GOT3 (cell line): ENCODE measurements around the gene MBD3.

Source experiments
- DNase-seq: peaks from one replicate; lab custom pipeline; 2025; ENCODE audit warnings: mixed read lengths; lab: John Stamatoyannopoulos, UW

The MBD3 gene

GRCh38 chr19:1619094-1619439, 26.4 kb upstream of the MBD3 start:
- no peak for DNase-seq

GRCh38 chr19:1618157-1619093, 25.8 kb upstream of the MBD3 start:
- DNase-seq: no peak

GRCh38 chr19:1616875-1617274, 24.2 kb upstream of the MBD3 start:
- DNase-seq: no peak

GRCh38 chr19:1616396-1616795, 23.7 kb upstream of the MBD3 start:
- DNase-seq: no peak

GRCh38 chr19:1615156-1615765, 22.6 kb upstream of the MBD3 start:
- no peak for DNase-seq

GRCh38 chr19:1613808-1614570, 21.3 kb upstream of the MBD3 start:
- no peak for DNase-seq

GRCh38 chr19:1613146-1613545, 20.5 kb upstream of the MBD3 start:
- no peak for DNase-seq

- no peak for DNase-seq
Measured at GRCh38 chr19:1612114-1613086, 19.7 kb upstream of the MBD3 start.

- no peak for DNase-seq
Measured at GRCh38 chr19:1611353-1611752, 18.7 kb upstream of the MBD3 start.

- DNase-seq: no peak
Measured at GRCh38 chr19:1610579-1610978, 17.9 kb upstream of the MBD3 start.

GRCh38 chr19:1609680-1610474, 17.2 kb upstream of the MBD3 start:
- DNase-seq: no peak

GRCh38 chr19:1609103-1609396, 16.4 kb upstream of the MBD3 start:
- DNase-seq: no peak

- DNase-seq: no peak
Measured at GRCh38 chr19:1608359-1609102, 15.9 kb upstream of the MBD3 start.

GRCh38 chr19:1606138-1606651, 13.5 kb upstream of the MBD3 start:
- DNase-seq: no peak

GRCh38 chr19:1605236-1606137, 12.8 kb upstream of the MBD3 start, which contains the start of gene UQCR11:
Gene UQCR11, minus strand, starts transcription at chr19:1605462. Its CDS starts 53 bp downstream, at chr19:1605409.
- peak; percentile 82 for DNase-seq

GRCh38 chr19:1602091-1602707, 9.5 kb upstream of the MBD3 start:
- DNase-seq: no peak

- DNase-seq: no peak
Measured at GRCh38 chr19:1601613-1602064, 9.0 kb upstream of the MBD3 start.

- no peak for DNase-seq
Measured at GRCh38 chr19:1599460-1599846, 6.8 kb upstream of the MBD3 start.
